PC-3 (cell line): ENCODE data around the gene PLCL2. TPM values are rescaled to one million over a fixed set of nuclear protein-coding genes. Genes with fewer than 3 reads are reported as not detected.

Experiments
- ATAC-seq: fragments of 200-7000 bp; cut with Tn5 transposase; 2 replicates; pipeline ENCODE4 v1.9.1; 2020; ENCODE audit warnings: mild to moderate bottlenecking, moderate library complexity
- BruUV-seq: library from RNA; stranded (reverse); fragments of 400-500 nt; replicated peaks from 2 replicates; lab custom pipeline; 2021; lab: Mats Ljungman, UMichigan
- CTCF ChIA-PET: fragments of 300-600 bp; sonication (Branson Sonifier 250); formaldehyde crosslinking; loops from one replicate; lab custom pipeline; 2022; ENCODE audit warnings: antibody characterized with exemption; lab: Charles Lee
- POLR2A ChIA-PET: fragments of 300-600 bp; sonication (Branson Sonifier 250); formaldehyde crosslinking; loops from one replicate; lab custom pipeline; 2022; ENCODE audit warnings: antibody characterized with exemption; ENCODE audit not compliant: unreplicated experiment; lab: Charles Lee
- DNase-seq: peaks from one replicate; pipeline ENCODE4 v3.0.0-alpha.2; 2015
- H2AFZ ChIP-seq: fragments of 300-600 bp; sonication (generic); 2 replicates; pipeline ENCODE4 v1.6.0; 2016; ENCODE audit warnings: antibody characterized with exemption, low read length
- H3F3A ChIP-seq: fragments of 300-600 bp; sonication (generic); one replicate; pipeline ENCODE4 v1.6.0; 2017; ENCODE audit warnings: antibody characterized with exemption, low read length, control low read depth, mild to moderate bottlenecking; ENCODE audit not compliant: unreplicated experiment
- H3K27ac ChIP-seq: fragments of 300-600 bp; sonication (generic); 2 replicates; pipeline ENCODE4 v1.5.1; 2016; ENCODE audit warnings: mild to moderate bottlenecking, low read length
- H3K27me3 ChIP-seq: fragments of 300-600 bp; sonication (generic); 2 replicates; pipeline ENCODE4 v1.6.1; 2016; ENCODE audit warnings: low read length, mixed read lengths
- H3K36me3 ChIP-seq: fragments of 300-600 bp; sonication (generic); 2 replicates; pipeline ENCODE4 v1.6.1; 2016; ENCODE audit warnings: low read depth, mixed run types, low read length, mixed read lengths
- H3K4me1 ChIP-seq: fragments of 300-600 bp; sonication (generic); 2 replicates; pipeline ENCODE4 v1.5.1; 2016; ENCODE audit warnings: low read length; ENCODE audit not compliant: insufficient read depth
- H3K4me2 ChIP-seq: fragments of 300-600 bp; sonication (generic); 2 replicates; pipeline ENCODE4 v1.6.0; 2016; ENCODE audit warnings: low read length
- H3K4me3 ChIP-seq: fragments of 300-600 bp; sonication (generic); 2 replicates; pipeline ENCODE4 v1.5.1; 2016; ENCODE audit warnings: mild to moderate bottlenecking, low read length, mixed read lengths
- H3K79me2 ChIP-seq: fragments of 300-600 bp; sonication (generic); 2 replicates; pipeline ENCODE4 v1.6.1; 2017; ENCODE audit warnings: low read length, mixed read lengths
- H3K9ac ChIP-seq: fragments of 300-600 bp; sonication (generic); 2 replicates; pipeline ENCODE4 v1.6.0; 2016; ENCODE audit warnings: mild to moderate bottlenecking, low read length
- H3K9me2 ChIP-seq: fragments of 300-600 bp; sonication (generic); replicated peaks from 2 replicates; pipeline ENCODE4 v1.6.1; 2016; ENCODE audit warnings: mixed run types, low read length, mixed read lengths
- H3K9me3 ChIP-seq: fragments of 300-600 bp; sonication (generic); 2 replicates; pipeline ENCODE4 v1.6.1; 2016; ENCODE audit warnings: low read length, mixed read lengths
- H4K20me1 ChIP-seq: fragments of 300-600 bp; sonication (generic); 2 replicates; pipeline ENCODE4 v1.6.1; 2016; ENCODE audit warnings: low read length, mixed read lengths
- EZH2 ChIP-seq: fragments of 300-600 bp; sonication (generic); IDR thresholded peaks from one replicate; pipeline ENCODE4 v1.6.1; 2017; ENCODE audit warnings: antibody characterized with exemption, mild to moderate bottlenecking, low read length; ENCODE audit not compliant: unreplicated experiment
- EZH2phosphoT487 ChIP-seq: fragments of 300-600 bp; sonication (generic); IDR thresholded peaks from 2 replicates; pipeline ENCODE4 v1.6.1; 2018; ENCODE audit warnings: mild to moderate bottlenecking, antibody characterized with exemption, low read length, borderline replicate concordance
- intact Hi-C: fragments of 100-400 bp; cut with micrococcal nuclease; formaldehyde crosslinking; loops from 2 replicates; pipeline ENCODE4 v1.9.0; 2023
- total RNA-seq: library from RNA; depleted of rRNA; stranded (reverse); fragments of >200 nt; gene quantifications from 2 replicates; pipeline ENCODE4 v1.2.3, GENCODE V29; 2014
- TF ChIP-seq, protein P1 (sequence below): fragments of 300-600 bp; sonication (generic); conservative IDR thresholded peaks from 2 replicates; pipeline ENCODE4 v1.5.1; 2017; ENCODE audit warnings: antibody characterized with exemption, low read depth, mild to moderate bottlenecking, low read length

Gene PLCL2
- total RNA-seq, 1 experiment from 2014 or later = 9.8 TPM

DNA sequence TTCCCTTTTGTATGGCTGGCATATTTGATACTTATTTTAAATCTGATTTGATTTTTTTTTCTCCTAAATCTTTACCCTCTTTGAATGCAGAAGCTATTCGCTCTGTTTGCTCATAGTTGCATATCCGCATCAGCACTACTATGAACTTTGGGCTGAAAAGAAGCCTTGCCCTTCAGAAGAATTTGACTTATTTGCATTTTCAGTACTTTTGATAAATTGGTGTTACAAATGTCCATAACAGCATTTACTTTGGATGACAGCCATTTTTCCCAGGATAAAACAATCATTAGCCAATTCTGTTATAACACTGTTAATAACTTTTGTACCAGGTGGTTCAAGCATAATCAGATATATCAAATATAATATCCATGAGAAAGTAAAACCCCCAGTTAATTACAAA is 129.5 kb downstream of the PLCL2 start:
- intact Hi-C loops = loop anchor here (5.0 kb wide), 1 partner anchor 107 kb away; no protein-coding TSS in a partner anchor
- H2AFZ ChIP-seq = no peak overlapping the region
- POLR2A ChIA-PET = interaction anchor here (0.6 to 0.7 kb wide), 2 partner anchors 64 to 424 kb away, joined by 3 to 4 read pairs; no protein-coding TSS in a partner anchor
- H3K4me2 ChIP-seq = no peak overlapping the region
- H3K9me2 ChIP-seq = no peaks in the 10 kb centered on the region
- H3K4me1 ChIP-seq = no peaks in the 10 kb centered on the region
- no peaks in the 10 kb centered on the region for H4K20me1 ChIP-seq
- TF ChIP-seq EZH2 (no peak), EZH2phosphoT487 (no peak)
- TF ChIP-seq, protein P1, sequence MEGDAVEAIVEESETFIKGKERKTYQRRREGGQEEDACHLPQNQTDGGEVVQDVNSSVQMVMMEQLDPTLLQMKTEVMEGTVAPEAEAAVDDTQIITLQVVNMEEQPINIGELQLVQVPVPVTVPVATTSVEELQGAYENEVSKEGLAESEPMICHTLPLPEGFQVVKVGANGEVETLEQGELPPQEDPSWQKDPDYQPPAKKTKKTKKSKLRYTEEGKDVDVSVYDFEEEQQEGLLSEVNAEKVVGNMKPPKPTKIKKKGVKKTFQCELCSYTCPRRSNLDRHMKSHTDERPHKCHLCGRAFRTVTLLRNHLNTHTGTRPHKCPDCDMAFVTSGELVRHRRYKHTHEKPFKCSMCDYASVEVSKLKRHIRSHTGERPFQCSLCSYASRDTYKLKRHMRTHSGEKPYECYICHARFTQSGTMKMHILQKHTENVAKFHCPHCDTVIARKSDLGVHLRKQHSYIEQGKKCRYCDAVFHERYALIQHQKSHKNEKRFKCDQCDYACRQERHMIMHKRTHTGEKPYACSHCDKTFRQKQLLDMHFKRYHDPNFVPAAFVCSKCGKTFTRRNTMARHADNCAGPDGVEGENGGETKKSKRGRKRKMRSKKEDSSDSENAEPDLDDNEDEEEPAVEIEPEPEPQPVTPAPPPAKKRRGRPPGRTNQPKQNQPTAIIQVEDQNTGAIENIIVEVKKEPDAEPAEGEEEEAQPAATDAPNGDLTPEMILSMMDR = no peak
- CTCF ChIA-PET = no interaction called here
- ATAC-seq (no peak), DNase-seq (no peak)
- H3K9me3 ChIP-seq = no peaks in the 10 kb centered on the region
- H3K9ac ChIP-seq = no peak overlapping the region
- H3K4me3 ChIP-seq = no peak overlapping the region
- H3K79me2 ChIP-seq = no peaks in the 10 kb centered on the region
- H3F3A ChIP-seq = no peaks in the 10 kb centered on the region
- no TSS peak for BruUV-seq
- no peak overlapping the region for H3K27ac ChIP-seq
- no peaks in the 10 kb centered on the region for H3K27me3 ChIP-seq
- H3K36me3 ChIP-seq = no peaks in the 10 kb centered on the region; the same call in 1 of the 2 replicates

DNA sequence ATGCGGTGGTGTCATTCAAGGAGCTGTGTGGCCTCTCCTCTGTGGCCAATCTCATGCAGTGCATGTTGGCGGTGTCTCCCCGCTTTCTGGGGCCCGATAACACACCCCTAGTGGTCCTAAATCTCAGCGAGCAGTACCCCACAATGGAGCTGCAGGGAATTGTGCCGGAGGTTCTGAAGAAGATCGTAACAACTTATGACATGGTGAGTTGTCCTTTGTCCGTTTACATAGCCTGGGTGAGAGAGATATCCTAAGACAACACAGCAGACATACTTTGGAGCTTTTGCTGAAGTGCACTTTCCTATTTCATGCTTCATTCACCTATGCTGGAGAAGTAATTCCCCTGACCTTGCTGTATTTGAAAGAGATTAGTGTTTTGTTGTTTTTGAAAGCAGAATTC is 130.0 kb downstream of the PLCL2 start:
- Histone ChIP-seq H3K27me3 (no peaks in the 10 kb centered on the region), H3K36me3 (no peaks in the 10 kb centered on the region; the same call in 1 of the 2 replicates), H2AFZ (no peak overlapping the region), H4K20me1 (no peaks in the 10 kb centered on the region), H3K9me3 (no peaks in the 10 kb centered on the region), H3K79me2 (no peaks in the 10 kb centered on the region), H3K9me2 (no peaks in the 10 kb centered on the region), H3K27ac (no peak overlapping the region), H3F3A (no peaks in the 10 kb centered on the region), H3K9ac (no peak overlapping the region), H3K4me2 (no peak overlapping the region), H3K4me3 (no peak overlapping the region), H3K4me1 (no peaks in the 10 kb centered on the region)
- BruUV-seq = no TSS peak
- intact Hi-C loops = loop anchor here (5.0 kb wide), 1 partner anchor 107 kb away; no protein-coding TSS in a partner anchor
- ATAC-seq (no peak), DNase-seq (no peak)
- ChIA-PET POLR2A (interaction anchor here (0.6 kb wide), 1 partner anchor 424 kb away, joined by 4 read pairs; no protein-coding TSS in a partner anchor), CTCF (no interaction called here)
- TF ChIP-seq, protein P1 = no peak
- TF ChIP-seq EZH2phosphoT487 = no peak
- no peak for TF ChIP-seq EZH2

DNA sequence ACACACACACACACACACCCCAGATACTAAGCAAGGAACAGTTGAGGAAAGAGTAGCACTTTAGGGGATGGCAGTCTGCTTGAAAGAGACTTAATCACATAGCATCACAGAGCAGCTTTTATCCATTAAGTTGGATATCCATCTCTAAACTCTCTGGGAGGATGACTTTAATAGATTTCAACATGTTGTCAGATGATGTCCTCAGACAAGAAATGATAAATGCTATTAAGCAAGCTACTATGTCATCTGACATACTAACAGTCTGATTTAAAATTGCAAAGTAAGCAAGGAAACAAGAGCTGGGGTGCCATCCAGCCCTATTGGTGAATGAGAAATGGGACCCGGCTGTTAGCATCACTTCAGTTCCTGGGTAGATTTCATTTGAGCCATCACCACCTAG is 136.9 kb downstream of the PLCL2 start:
- Histone ChIP-seq H3K4me1 (no peaks in the 10 kb centered on the region), H3K4me2 (no peak overlapping the region), H3K27me3 (no peaks in the 10 kb centered on the region), H3K9me2 (no peaks in the 10 kb centered on the region), H2AFZ (no peak overlapping the region), H4K20me1 (no peaks in the 10 kb centered on the region), H3K79me2 (no peaks in the 10 kb centered on the region), H3K27ac (no peak overlapping the region), H3K4me3 (no peak overlapping the region), H3F3A (no peaks in the 10 kb centered on the region), H3K9me3 (no peaks in the 10 kb centered on the region), H3K36me3 (no peaks in the 10 kb centered on the region; the same call in 1 of the 2 replicates), H3K9ac (no peak overlapping the region)
- BruUV-seq = no TSS peak
- no peak for TF ChIP-seq EZH2
- no peak for TF ChIP-seq EZH2phosphoT487
- TF ChIP-seq, protein P1 = no peak
- intact Hi-C loops = no loop called here
- ChIA-PET POLR2A (no interaction called here), CTCF (interaction anchor here (0.6 kb wide), 2 partner anchors 74 to 125 kb away, joined by 3 to 7 read pairs; no protein-coding TSS in a partner anchor)
- DNase-seq = no peak
- no peak for ATAC-seq
